Gastroesophageal sphincter (tissue), 3 donors: ENCODE results near the gene HHAT.

Experiments used
- POLR2A ChIP-seq, 2 donors: fragments of 450-650 bp; IDR thresholded peaks; one replicate each; pipeline ENCODE4 v1.6.1; 2017; ENCODE audit warnings: antibody characterized with exemption in 2 of 2, mild to moderate bottlenecking in 2 of 2, moderate library complexity in 1 of 2
- POLR2AphosphoS5 ChIP-seq: sonication (generic); formaldehyde crosslinking; IDR thresholded peaks from one replicate; pipeline ENCODE4 v1.6.1; 2017; ENCODE audit warnings: antibody characterized with exemption
- TF ChIP-seq, protein P1 (sequence below), 4 experiments: fragments of 200-600 bp in 2 of 4; fragments of 450-650 bp in 2 of 4; sonication (generic) in 1 of 4; IDR thresholded peaks; one replicate each; pipeline ENCODE4 v1.5.1; 2017 to 2019; ENCODE audit warnings: antibody characterized with exemption in 4 of 4, mild to moderate bottlenecking in 2 of 4, moderate library complexity in 2 of 4

DNA sequence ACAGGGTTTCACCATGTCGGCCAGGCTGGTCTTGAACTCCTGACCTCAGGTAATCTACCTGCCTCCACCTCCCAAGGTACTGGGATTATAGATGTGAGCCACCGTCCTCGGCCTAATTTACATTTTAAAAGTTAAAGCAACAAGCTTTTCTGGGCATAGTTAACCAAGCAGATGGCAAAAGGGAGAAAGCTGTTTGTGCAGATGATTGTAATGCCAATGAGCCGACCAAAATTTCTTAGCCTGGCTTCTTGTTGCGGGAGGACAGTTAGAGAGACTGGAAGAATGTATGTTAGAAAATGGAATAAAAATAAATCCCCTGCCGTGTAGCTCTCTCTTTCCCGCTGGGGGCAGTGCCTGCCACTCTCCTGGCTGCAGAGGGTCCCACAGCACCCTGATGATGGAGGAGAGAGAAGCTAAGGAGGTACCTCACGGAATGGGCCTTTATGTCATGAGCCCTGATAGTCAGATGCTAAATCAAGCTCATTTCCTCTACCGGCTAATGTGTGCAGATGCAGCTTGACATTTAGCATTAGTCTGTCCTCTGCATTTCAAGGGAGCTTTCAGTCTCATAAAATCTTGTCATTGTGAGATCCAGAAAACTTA, 87.2 kb downstream of the HHAT start:
- TF ChIP-seq POLR2AphosphoS5 (no peak), POLR2A (IDR thresholded peaks at IDR 0.05) (no peak)
- TF ChIP-seq, protein P1, sequence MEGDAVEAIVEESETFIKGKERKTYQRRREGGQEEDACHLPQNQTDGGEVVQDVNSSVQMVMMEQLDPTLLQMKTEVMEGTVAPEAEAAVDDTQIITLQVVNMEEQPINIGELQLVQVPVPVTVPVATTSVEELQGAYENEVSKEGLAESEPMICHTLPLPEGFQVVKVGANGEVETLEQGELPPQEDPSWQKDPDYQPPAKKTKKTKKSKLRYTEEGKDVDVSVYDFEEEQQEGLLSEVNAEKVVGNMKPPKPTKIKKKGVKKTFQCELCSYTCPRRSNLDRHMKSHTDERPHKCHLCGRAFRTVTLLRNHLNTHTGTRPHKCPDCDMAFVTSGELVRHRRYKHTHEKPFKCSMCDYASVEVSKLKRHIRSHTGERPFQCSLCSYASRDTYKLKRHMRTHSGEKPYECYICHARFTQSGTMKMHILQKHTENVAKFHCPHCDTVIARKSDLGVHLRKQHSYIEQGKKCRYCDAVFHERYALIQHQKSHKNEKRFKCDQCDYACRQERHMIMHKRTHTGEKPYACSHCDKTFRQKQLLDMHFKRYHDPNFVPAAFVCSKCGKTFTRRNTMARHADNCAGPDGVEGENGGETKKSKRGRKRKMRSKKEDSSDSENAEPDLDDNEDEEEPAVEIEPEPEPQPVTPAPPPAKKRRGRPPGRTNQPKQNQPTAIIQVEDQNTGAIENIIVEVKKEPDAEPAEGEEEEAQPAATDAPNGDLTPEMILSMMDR (IDR thresholded peaks at IDR 0.05) = no peak
